CD4-positive, alpha-beta T cell (primary cell): ENCODE data around the gene LRRC46. TPM values are rescaled to one million over a fixed set of nuclear protein-coding genes. Genes with fewer than 3 reads are reported as not detected.

Experiments
- ATAC-seq: fragments of 200-7000 bp; cut with Tn5 transposase; one replicate; pipeline ENCODE4 v1.10.0; 2022; ENCODE audit warnings: mild to moderate bottlenecking; ENCODE audit not compliant: poor library complexity
- CTCF ChIA-PET: fragments of 350-600 bp; sonication (Branson Sonifier 250); formaldehyde crosslinking; loops from one replicate; lab custom pipeline; 2021; ENCODE audit warnings: antibody characterized with exemption, inconsistent platforms; lab: Charles Lee
- POLR2A ChIA-PET: fragments of 350-600 bp; sonication (Branson Sonifier 250); formaldehyde crosslinking; loops from one replicate; lab custom pipeline; 2021; ENCODE audit warnings: antibody characterized with exemption, inconsistent platforms; lab: Charles Lee
- DNase-seq, 14 experiments: peaks; one replicate each; pipeline ENCODE4 v3.0.0-alpha.2; 2013 to 2020; ENCODE audit warnings: mixed read lengths in 2 of 14
- H3K27ac ChIP-seq, 2 donors: one replicate each; pipeline versions ENCODE4 v1.5.1 to v1.7.0; 2013; ENCODE audit warnings: low read length in 2 of 2, low read depth in 1 of 2, mild to moderate bottlenecking in 1 of 2
- H3K27me3 ChIP-seq, 2 experiments: 1 replicate in 1 of 2; 2 replicates in 1 of 2; pipeline versions ENCODE4 v1.6.1 to v1.7.0; 2013; ENCODE audit warnings: low read length in 2 of 2, control low read depth in 1 of 2, mild to moderate bottlenecking in 1 of 2, moderate library complexity in 1 of 2; ENCODE audit not compliant: insufficient read depth in 2 of 2, control insufficient read depth in 1 of 2
- H3K36me3 ChIP-seq: one replicate; pipeline ENCODE4 v1.6.1; 2013; ENCODE audit warnings: low read length, control low read depth; ENCODE audit not compliant: insufficient read depth
- H3K4me1 ChIP-seq: one replicate; pipeline ENCODE4 v1.6.1; 2013; ENCODE audit warnings: low read length, control low read depth; ENCODE audit not compliant: insufficient read depth
- H3K4me3 ChIP-seq: one replicate; pipeline ENCODE4 v1.5.1; 2013; ENCODE audit warnings: mild to moderate bottlenecking, low read length, moderate library complexity
- H3K9me3 ChIP-seq, 2 experiments: 1 replicate in 1 of 2; 2 replicates in 1 of 2; pipeline versions ENCODE4 v1.6.1 to v1.7.0; 2013; ENCODE audit warnings: low read length in 2 of 2, mild to moderate bottlenecking in 2 of 2, control low read depth in 1 of 2, moderate library complexity in 1 of 2; ENCODE audit not compliant: control insufficient read depth in 1 of 2, insufficient read depth in 1 of 2
- H3K27ac Mint-ChIP-seq: one replicate; pipeline ENCODE4 v1.8.0; 2020; ENCODE audit warnings: mixed read lengths
- H3K27me3 Mint-ChIP-seq: one replicate; pipeline ENCODE4 v1.8.0; 2021; ENCODE audit warnings: mixed read lengths
- H3K36me3 Mint-ChIP-seq: one replicate; pipeline ENCODE4 v1.8.0; 2021; ENCODE audit warnings: low read depth, mixed read lengths
- H3K4me1 Mint-ChIP-seq: one replicate; pipeline ENCODE4 v1.8.0; 2021; ENCODE audit warnings: low read depth, mixed read lengths
- H3K4me3 Mint-ChIP-seq: one replicate; pipeline ENCODE4 v1.8.0; 2020; ENCODE audit warnings: mild to moderate bottlenecking, mixed read lengths
- H3K9me3 Mint-ChIP-seq: one replicate; pipeline ENCODE4 v1.8.0; 2020; ENCODE audit warnings: mixed read lengths
- intact Hi-C, 2 experiments: fragments of 100-400 bp; cut with DNase I in 1 of 2; cut with micrococcal nuclease in 1 of 2; formaldehyde crosslinking; loops; one replicate each; pipeline versions ENCODE4 v1.15.1 to v1.9.0; 2023 to 2025; cut with DNase I, micrococcal nuclease
- total RNA-seq, 174 experiments: library from RNA in 2 of 174; stranded (reverse) in 2 of 174; gene quantifications; one replicate each; pipeline ENCODE4 v1.2.3 and lab custom pipeline; 2021 to 2026
- TF ChIP-seq, protein P1 (sequence below): fragments of 200-600 bp; IDR thresholded peaks from one replicate; pipeline ENCODE4 v1.8.0; 2022; ENCODE audit warnings: antibody characterized with exemption, mild to moderate bottlenecking

Gene LRRC46
- total RNA-seq, 2 experiments from 2014 or later: 0.42 to 0.85 TPM

DNA sequence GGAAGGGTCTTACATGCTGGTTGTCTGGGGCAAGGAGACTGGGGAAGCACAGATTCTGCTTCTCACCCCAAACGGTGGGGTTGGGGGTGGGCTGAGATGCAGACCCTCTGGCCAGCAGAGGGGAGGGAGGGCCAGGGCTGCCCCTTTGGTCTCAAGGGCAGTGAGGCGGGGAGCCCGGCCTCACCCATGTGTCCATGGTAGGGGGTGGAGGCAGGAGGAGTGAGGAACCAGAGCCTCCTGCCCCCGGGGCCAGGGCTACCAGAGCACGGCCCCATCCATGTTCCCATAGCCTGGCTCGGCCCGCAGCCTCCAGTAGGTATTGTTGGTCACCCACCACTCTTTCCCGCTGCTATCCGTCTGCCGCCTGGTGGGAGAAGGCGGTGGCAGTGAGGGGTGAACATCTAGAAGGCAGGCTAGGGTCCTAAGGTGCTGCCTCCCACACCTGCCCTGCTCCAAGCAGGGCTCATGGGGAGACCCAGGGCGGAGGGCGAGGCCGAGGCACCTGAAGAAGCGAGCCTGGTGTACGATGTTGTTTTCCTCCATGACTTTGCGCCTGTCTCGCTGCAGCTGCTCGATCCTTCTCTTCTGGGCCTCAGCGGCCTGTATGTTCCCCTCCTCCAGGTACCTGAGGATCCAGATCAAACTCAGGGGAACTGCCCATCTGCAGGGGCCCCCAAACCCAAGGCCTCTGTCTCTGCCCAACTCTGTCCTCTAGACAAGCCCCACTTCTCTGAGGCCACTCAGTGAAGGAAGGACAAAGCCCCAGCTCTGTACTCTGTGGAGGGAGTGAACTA is 23.2 kb upstream of the LRRC46 start:
- ATAC-seq (no peak), DNase-seq (peak in 1 of 14 experiments; percentile 13)
- Histone ChIP-seq H3K9me3 (no peaks in the 10 kb centered on the region), H3K36me3 (peaks cover 59% of the 10 kb centered on the region), H3K27me3 (no peaks in the 10 kb centered on the region), H3K4me3 (no peak overlapping the region), H3K27ac (no peak overlapping the region), H3K4me1 (peaks cover 5% of the 10 kb centered on the region)
- TF ChIP-seq, protein P1, sequence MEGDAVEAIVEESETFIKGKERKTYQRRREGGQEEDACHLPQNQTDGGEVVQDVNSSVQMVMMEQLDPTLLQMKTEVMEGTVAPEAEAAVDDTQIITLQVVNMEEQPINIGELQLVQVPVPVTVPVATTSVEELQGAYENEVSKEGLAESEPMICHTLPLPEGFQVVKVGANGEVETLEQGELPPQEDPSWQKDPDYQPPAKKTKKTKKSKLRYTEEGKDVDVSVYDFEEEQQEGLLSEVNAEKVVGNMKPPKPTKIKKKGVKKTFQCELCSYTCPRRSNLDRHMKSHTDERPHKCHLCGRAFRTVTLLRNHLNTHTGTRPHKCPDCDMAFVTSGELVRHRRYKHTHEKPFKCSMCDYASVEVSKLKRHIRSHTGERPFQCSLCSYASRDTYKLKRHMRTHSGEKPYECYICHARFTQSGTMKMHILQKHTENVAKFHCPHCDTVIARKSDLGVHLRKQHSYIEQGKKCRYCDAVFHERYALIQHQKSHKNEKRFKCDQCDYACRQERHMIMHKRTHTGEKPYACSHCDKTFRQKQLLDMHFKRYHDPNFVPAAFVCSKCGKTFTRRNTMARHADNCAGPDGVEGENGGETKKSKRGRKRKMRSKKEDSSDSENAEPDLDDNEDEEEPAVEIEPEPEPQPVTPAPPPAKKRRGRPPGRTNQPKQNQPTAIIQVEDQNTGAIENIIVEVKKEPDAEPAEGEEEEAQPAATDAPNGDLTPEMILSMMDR: no peak
- Mint-ChIP-seq H3K9me3 (no peaks in the 10 kb centered on the region), H3K36me3 (peaks cover 66% of the 10 kb centered on the region), H3K27me3 (no peaks in the 10 kb centered on the region), H3K27ac (no peak overlapping the region), H3K4me1 (no peaks in the 10 kb centered on the region), H3K4me3 (no peak overlapping the region)
- POLR2A ChIA-PET: no interaction called here
- CTCF ChIA-PET: no interaction called here
- intact Hi-C loops: no loop called here

DNA sequence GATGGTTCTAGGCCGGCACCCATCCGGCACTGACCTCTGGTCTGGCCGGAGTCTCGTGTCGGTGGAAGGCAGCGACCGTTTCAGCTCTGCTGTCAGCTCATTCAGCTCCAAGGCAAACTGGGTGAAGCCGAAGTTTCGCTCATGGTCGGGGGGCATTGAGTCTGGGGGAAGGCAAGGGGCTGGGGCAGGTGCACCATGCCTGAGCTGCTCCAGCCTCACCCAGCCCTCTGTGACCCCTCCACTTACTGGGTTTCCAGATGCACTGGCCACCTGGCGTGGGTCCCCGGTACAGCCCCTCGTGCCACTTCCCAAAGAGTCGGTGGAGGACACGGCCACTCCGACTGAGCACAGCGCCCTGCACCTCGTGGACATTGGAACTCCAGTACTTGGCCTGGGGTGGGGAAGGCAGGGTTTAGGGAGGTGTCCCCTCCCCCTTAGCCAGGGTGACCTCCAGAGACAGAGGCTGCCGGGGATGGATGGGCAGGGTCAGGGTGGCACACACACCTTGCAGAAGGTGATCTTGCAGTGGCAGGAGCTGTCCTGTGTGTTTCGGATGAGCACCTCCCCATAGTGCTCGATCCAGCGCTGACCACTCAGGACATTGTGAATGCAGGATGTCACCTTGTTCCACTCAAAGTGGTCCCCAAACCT is 22.5 kb upstream of the LRRC46 start:
- H3K4me1 ChIP-seq: peaks cover 5% of the 10 kb centered on the region
- no peak overlapping the region for H3K27ac ChIP-seq
- POLR2A ChIA-PET: no interaction called here
- no peaks in the 10 kb centered on the region for H3K9me3 Mint-ChIP-seq
- H3K27me3 Mint-ChIP-seq: no peaks in the 10 kb centered on the region
- no peaks in the 10 kb centered on the region for H3K27me3 ChIP-seq
- ATAC-seq: no peak
- H3K4me3 ChIP-seq: no peak overlapping the region
- TF ChIP-seq, protein P1: no peak
- DNase-seq: peak in 1 of 14 experiments; percentile 14
- H3K9me3 ChIP-seq: no peaks in the 10 kb centered on the region
- H3K36me3 Mint-ChIP-seq: peaks cover 67% of the 10 kb centered on the region
- no peak overlapping the region for H3K27ac Mint-ChIP-seq
- intact Hi-C loops: no loop called here
- H3K4me3 Mint-ChIP-seq: no peak overlapping the region
- H3K4me1 Mint-ChIP-seq: no peaks in the 10 kb centered on the region
- H3K36me3 ChIP-seq: peaks cover 66% of the 10 kb centered on the region
- CTCF ChIA-PET: no interaction called here

DNA sequence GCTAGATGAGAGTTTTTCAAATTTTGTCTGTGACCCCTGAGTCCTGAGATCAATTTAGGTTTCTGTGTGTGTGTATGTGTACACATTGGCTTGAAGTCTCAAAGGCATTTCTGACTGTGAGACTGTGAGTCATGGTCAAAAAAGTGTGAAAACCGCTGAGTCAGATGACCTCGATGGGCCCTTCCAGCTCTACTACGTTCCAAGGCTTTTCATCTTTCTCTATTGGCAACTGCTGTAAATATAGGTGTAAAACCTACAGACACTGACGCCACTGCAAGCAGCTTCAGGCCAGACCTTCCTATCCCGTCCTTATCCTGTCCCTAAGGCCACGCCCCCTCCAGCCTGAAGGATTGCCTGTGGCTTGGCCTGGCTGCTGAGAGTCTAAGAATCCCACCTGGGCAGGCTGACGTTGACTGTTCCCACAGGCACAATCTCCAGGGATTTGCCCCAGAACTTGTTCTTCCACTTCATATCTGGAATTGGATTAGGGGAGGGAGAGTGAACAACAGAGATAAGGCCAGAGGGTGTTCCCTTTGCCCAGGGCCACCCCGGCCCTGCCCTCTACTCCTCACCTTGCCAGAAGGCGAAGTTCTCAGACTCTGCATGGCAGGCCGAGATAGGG is 21.2 kb upstream of the LRRC46 start:
- H3K4me3 ChIP-seq: no peak overlapping the region
- TF ChIP-seq, protein P1: no peak
- H3K4me3 Mint-ChIP-seq: no peak overlapping the region
- H3K27ac ChIP-seq: no peak overlapping the region
- intact Hi-C loops: no loop called here
- DNase-seq: peak in 4 of 14 experiments; percentile 8 to 64 (median 38)
- H3K36me3 ChIP-seq: peaks cover 79% of the 10 kb centered on the region
- H3K4me1 Mint-ChIP-seq: no peaks in the 10 kb centered on the region
- no peaks in the 10 kb centered on the region for H3K27me3 Mint-ChIP-seq
- no peaks in the 10 kb centered on the region for H3K9me3 Mint-ChIP-seq
- H3K27me3 ChIP-seq: no peaks in the 10 kb centered on the region
- H3K9me3 ChIP-seq: no peaks in the 10 kb centered on the region
- CTCF ChIA-PET: interaction anchor here (0.7 to 1.0 kb wide), 2 partner anchors 31 to 35 kb away, joined by 3 to 4 read pairs; partner anchors contain the start of gene SCRN2
- ATAC-seq: no peak
- peaks cover 5% of the 10 kb centered on the region for H3K4me1 ChIP-seq
- H3K36me3 Mint-ChIP-seq: peaks cover 76% of the 10 kb centered on the region
- H3K27ac Mint-ChIP-seq: no peak overlapping the region
- POLR2A ChIA-PET: no interaction called here
